Neural cell (in vitro differentiated cells): ENCODE data around the gene HELT. TPM values are rescaled to one million over a fixed set of nuclear protein-coding genes. Genes with fewer than 3 reads are reported as not detected.
"Not testable (repeated sequence)": the region's sequence is repeated elsewhere in the genome, so short reads cannot be mapped to it uniquely, and the experiment has no call there.

Experiments
- H2AFZ ChIP-seq: fragments of 200-600, 300-800 bp; sonication (generic), shearing (Covaris generic); 2 replicates; pipeline ENCODE4 v1.6.0; 2014; ENCODE audit warnings: low read depth, mild to moderate bottlenecking, antibody characterized with exemption, low read length, moderate library complexity
- H3F3A ChIP-seq: fragments of 200-600 bp; shearing (Covaris generic); 2 replicates; pipeline ENCODE4 v1.6.1; 2016; ENCODE audit warnings: mild to moderate bottlenecking, moderate library complexity, mixed read lengths, antibody characterized with exemption, low read length; ENCODE audit not compliant: insufficient read depth, poor library complexity, severe bottlenecking
- H3K27ac ChIP-seq: fragments of 200-600, 300-800 bp; sonication (generic), shearing (Covaris generic); 2 replicates; pipeline ENCODE4 v1.5.1; 2014; ENCODE audit warnings: mild to moderate bottlenecking, low read length, moderate library complexity
- H3K27me3 ChIP-seq: fragments of 300-800, 200-600 bp; sonication (generic), shearing (Covaris generic); 2 replicates; pipeline ENCODE4 v1.6.0; 2014; ENCODE audit warnings: mild to moderate bottlenecking, low read depth, low read length, moderate library complexity; ENCODE audit not compliant: insufficient read depth
- H3K36me3 ChIP-seq: fragments of 300-800, 200-600 bp; sonication (generic), shearing (Covaris generic); 2 replicates; pipeline ENCODE4 v1.5.1; 2014; ENCODE audit warnings: mild to moderate bottlenecking, antibody characterized with exemption, low read length, moderate library complexity; ENCODE audit not compliant: insufficient read depth
- H3K4me2 ChIP-seq: fragments of 300-800, 200-600 bp; sonication (generic), shearing (Covaris generic); 2 replicates; pipeline ENCODE4 v1.6.0; 2014; ENCODE audit warnings: mild to moderate bottlenecking, low read length
- H3K4me3 ChIP-seq: fragments of 300-800, 200-600 bp; sonication (generic), shearing (Covaris generic); 2 replicates; pipeline ENCODE4 v1.5.1; 2014; ENCODE audit warnings: mild to moderate bottlenecking, low read length, moderate library complexity
- H3K79me2 ChIP-seq: fragments of 200-600 bp; shearing (Covaris generic); replicated peaks from 2 replicates; pipeline ENCODE4 v1.6.0; 2014; ENCODE audit warnings: mild to moderate bottlenecking, low read length, moderate library complexity; ENCODE audit not compliant: insufficient read depth
- H3K9ac ChIP-seq: fragments of 300-800, 200-600 bp; sonication (generic), shearing (Covaris generic); 2 replicates; pipeline ENCODE4 v1.6.1; 2016; ENCODE audit warnings: mild to moderate bottlenecking, low read length, mixed read lengths
- H3K9me2 ChIP-seq: fragments of 200-600 bp; shearing (Covaris generic); 2 replicates; pipeline ENCODE4 v1.6.1; 2016; ENCODE audit warnings: mild to moderate bottlenecking, low read length, mixed read lengths; ENCODE audit not compliant: insufficient read depth
- H3K9me3 ChIP-seq: fragments of 200-600, 300-800 bp; sonication (generic), shearing (Covaris generic); 2 replicates; pipeline ENCODE4 v1.6.1; 2016; ENCODE audit warnings: mild to moderate bottlenecking, mixed run types, low read length, moderate library complexity, mixed read lengths
- H4K20me1 ChIP-seq: fragments of 200-600 bp; shearing (Covaris generic); 2 replicates; pipeline ENCODE4 v1.6.1; 2016; ENCODE audit warnings: mild to moderate bottlenecking, mixed run types; ENCODE audit not compliant: insufficient read depth
- EP300 ChIP-seq: fragments of 450-650 bp; conservative IDR thresholded peaks from 2 replicates; pipeline ENCODE4 v1.6.1; 2014; ENCODE audit warnings: antibody characterized with exemption, mild to moderate bottlenecking, moderate library complexity; ENCODE audit not compliant: poor library complexity, severe bottlenecking
- EZH2 ChIP-seq: fragments of 200-600, 300-800 bp; shearing (Covaris generic), sonication (generic); IDR thresholded peaks from 2 replicates; pipeline ENCODE4 v1.6.1; 2014; ENCODE audit warnings: antibody characterized with exemption, low read length, borderline replicate concordance, mild to moderate bottlenecking; ENCODE audit not compliant: insufficient read depth, poor library complexity, severe bottlenecking
- MXI1 ChIP-seq: fragments of 450-650 bp; conservative IDR thresholded peaks from 2 replicates; pipeline ENCODE4 v1.6.1; 2014; ENCODE audit warnings: antibody characterized with exemption, mild to moderate bottlenecking; ENCODE audit not compliant: poor library complexity, severe bottlenecking
- POLR2AphosphoS5 ChIP-seq: IDR thresholded peaks from 2 replicates; pipeline ENCODE4 v1.6.1; 2012
- RAD21 ChIP-seq: fragments of 450-650 bp; conservative IDR thresholded peaks from 2 replicates; pipeline ENCODE4 v1.6.1; 2014; ENCODE audit warnings: antibody characterized with exemption, mild to moderate bottlenecking, moderate library complexity
- SMC3 ChIP-seq: fragments of 450-650 bp; conservative IDR thresholded peaks from 2 replicates; pipeline ENCODE4 v1.6.1; 2014; ENCODE audit warnings: antibody characterized with exemption, mild to moderate bottlenecking, moderate library complexity; ENCODE audit not compliant: poor library complexity
- TAF1 ChIP-seq: IDR thresholded peaks from 2 replicates; pipeline ENCODE4 v1.6.1; 2012; ENCODE audit warnings: low read depth
- polyA plus RNA-seq: library from polyadenylated mRNA; depleted of rRNA; stranded (reverse); fragments of >200 nt; gene quantifications from 2 replicates; pipeline ENCODE4 v1.2.3, GENCODE V29; 2014
- TF ChIP-seq, protein P1 (sequence below): IDR thresholded peaks from 2 replicates; pipeline ENCODE4 v1.6.1; 2012; ENCODE audit warnings: borderline replicate concordance
- TF ChIP-seq, protein P2 (sequence below): fragments of 450-650 bp; IDR thresholded peaks from 2 replicates; pipeline ENCODE4 v1.5.1; 2014; ENCODE audit warnings: antibody characterized with exemption, mild to moderate bottlenecking, moderate library complexity; ENCODE audit not compliant: poor library complexity, severe bottlenecking

HELT gene
- polyA plus RNA-seq, 1 donor from 2014 or later: not detected

DNA sequence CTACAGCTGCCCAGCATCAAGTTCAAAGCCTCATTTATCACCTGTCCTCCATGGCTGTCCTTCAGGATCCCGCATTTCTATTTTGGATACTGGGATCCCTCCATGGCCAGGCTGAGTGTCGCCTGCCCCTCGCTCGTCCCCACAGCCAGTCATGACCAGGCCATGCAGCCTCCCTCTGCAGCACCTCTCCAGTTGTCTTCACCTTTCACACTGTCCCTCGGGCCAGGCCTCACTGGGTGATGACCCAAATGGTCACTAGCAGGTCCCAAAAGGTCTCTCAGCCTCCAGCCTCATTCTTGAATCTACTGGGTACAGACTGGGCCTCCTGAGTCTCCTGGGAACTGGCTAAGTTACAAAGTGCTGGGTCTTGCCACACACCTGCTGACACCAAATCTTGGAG is 48.7 kb upstream of the HELT start:
- Histone ChIP-seq H4K20me1 (no peaks in the 10 kb centered on the region), H3K27ac (no peak overlapping the region), H3K79me2 (no peaks in the 10 kb centered on the region), H3K27me3 (no peaks in the 10 kb centered on the region), H3K4me2 (no peak overlapping the region), H2AFZ (no peak overlapping the region), H3K36me3 (no peaks in the 10 kb centered on the region), H3K9me3 (no peaks in the 10 kb centered on the region), H3K4me3 (no peak overlapping the region), H3F3A (no peaks in the 10 kb centered on the region), H3K9ac (no peak overlapping the region), H3K9me2 (no peaks in the 10 kb centered on the region)
- no peak for TF ChIP-seq TAF1
- TF ChIP-seq EZH2: no peak
- no peak for TF ChIP-seq RAD21
- TF ChIP-seq POLR2AphosphoS5: no peak
- TF ChIP-seq, protein P1, sequence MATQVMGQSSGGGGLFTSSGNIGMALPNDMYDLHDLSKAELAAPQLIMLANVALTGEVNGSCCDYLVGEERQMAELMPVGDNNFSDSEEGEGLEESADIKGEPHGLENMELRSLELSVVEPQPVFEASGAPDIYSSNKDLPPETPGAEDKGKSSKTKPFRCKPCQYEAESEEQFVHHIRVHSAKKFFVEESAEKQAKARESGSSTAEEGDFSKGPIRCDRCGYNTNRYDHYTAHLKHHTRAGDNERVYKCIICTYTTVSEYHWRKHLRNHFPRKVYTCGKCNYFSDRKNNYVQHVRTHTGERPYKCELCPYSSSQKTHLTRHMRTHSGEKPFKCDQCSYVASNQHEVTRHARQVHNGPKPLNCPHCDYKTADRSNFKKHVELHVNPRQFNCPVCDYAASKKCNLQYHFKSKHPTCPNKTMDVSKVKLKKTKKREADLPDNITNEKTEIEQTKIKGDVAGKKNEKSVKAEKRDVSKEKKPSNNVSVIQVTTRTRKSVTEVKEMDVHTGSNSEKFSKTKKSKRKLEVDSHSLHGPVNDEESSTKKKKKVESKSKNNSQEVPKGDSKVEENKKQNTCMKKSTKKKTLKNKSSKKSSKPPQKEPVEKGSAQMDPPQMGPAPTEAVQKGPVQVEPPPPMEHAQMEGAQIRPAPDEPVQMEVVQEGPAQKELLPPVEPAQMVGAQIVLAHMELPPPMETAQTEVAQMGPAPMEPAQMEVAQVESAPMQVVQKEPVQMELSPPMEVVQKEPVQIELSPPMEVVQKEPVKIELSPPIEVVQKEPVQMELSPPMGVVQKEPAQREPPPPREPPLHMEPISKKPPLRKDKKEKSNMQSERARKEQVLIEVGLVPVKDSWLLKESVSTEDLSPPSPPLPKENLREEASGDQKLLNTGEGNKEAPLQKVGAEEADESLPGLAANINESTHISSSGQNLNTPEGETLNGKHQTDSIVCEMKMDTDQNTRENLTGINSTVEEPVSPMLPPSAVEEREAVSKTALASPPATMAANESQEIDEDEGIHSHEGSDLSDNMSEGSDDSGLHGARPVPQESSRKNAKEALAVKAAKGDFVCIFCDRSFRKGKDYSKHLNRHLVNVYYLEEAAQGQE: no peak
- TF ChIP-seq, protein P2, sequence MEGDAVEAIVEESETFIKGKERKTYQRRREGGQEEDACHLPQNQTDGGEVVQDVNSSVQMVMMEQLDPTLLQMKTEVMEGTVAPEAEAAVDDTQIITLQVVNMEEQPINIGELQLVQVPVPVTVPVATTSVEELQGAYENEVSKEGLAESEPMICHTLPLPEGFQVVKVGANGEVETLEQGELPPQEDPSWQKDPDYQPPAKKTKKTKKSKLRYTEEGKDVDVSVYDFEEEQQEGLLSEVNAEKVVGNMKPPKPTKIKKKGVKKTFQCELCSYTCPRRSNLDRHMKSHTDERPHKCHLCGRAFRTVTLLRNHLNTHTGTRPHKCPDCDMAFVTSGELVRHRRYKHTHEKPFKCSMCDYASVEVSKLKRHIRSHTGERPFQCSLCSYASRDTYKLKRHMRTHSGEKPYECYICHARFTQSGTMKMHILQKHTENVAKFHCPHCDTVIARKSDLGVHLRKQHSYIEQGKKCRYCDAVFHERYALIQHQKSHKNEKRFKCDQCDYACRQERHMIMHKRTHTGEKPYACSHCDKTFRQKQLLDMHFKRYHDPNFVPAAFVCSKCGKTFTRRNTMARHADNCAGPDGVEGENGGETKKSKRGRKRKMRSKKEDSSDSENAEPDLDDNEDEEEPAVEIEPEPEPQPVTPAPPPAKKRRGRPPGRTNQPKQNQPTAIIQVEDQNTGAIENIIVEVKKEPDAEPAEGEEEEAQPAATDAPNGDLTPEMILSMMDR: no peak
- no peak for TF ChIP-seq SMC3
- no peak for TF ChIP-seq MXI1
- TF ChIP-seq EP300: no peak

DNA sequence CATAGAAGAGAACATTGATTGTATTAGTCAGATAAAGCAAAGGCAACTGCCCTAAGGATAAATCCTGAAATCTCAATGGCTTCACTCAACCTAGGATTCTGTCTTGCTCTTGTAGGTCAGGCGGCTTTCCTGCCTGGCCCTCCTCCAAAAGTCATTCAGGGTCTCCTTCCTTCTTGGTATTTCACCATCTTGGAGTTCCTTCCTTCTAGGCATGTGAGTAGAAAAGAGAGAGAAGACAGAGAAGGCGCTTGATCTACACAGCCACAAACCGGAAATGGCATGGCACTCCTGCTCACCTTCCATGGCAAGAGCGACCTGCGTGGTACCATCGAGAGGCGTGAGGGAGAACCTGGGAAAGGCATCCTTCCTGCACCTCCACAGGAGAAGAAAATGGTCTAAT is 45.3 kb upstream of the HELT start:
- no peaks in the 10 kb centered on the region for H3F3A ChIP-seq
- H2AFZ ChIP-seq: no peak overlapping the region
- H4K20me1 ChIP-seq: no peaks in the 10 kb centered on the region
- no peak overlapping the region for H3K27ac ChIP-seq
- no peak overlapping the region for H3K4me2 ChIP-seq
- H3K9me3 ChIP-seq: no peaks in the 10 kb centered on the region
- no peak overlapping the region for H3K4me3 ChIP-seq
- TF ChIP-seq MXI1: no peak
- no peak for TF ChIP-seq TAF1
- TF ChIP-seq, protein P2: no peak
- no peak for TF ChIP-seq EZH2
- no peak for TF ChIP-seq EP300
- TF ChIP-seq POLR2AphosphoS5: no peak
- no peak for TF ChIP-seq SMC3
- no peak for TF ChIP-seq RAD21
- TF ChIP-seq, protein P1: no peak
- no peaks in the 10 kb centered on the region for H3K36me3 ChIP-seq
- H3K27me3 ChIP-seq: no peaks in the 10 kb centered on the region
- no peaks in the 10 kb centered on the region for H3K79me2 ChIP-seq
- H3K9me2 ChIP-seq: no peaks in the 10 kb centered on the region
- H3K9ac ChIP-seq: no peak overlapping the region

DNA sequence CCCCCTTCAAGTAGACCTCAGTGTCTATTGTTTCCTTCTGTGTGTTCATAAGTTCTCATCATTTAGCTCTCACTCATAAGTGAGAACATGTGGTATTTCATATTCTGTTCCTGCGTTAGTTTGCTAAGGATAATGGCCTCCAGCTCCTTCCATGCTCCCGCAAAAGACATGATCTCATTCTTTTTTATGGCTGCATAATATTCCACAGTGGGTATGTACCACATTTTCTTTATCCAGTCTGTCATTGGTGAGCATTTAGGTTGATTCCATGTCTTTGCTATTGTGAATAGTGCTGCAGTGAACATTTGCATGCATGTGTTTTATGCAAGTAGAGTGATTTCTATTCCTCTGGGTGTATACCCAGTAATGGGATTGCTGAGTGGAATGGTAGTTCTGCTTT is 41.9 kb upstream of the HELT start:
- not testable (repeated sequence) for H3K27ac ChIP-seq, H3K9ac ChIP-seq, H3K4me2 ChIP-seq, H3K9me2 ChIP-seq, H3K79me2 ChIP-seq, H3K9me3 ChIP-seq, H2AFZ ChIP-seq, H3K27me3 ChIP-seq, H4K20me1 ChIP-seq, H3K36me3 ChIP-seq, H3F3A ChIP-seq, H3K4me3 ChIP-seq
